Kidney epithelial cell (primary cell): Measurements from ENCODE around the gene EPHA10. TPM values are rescaled to one million over a fixed set of nuclear protein-coding genes. Genes with fewer than 3 reads are reported as not detected.

ENCODE experiments used
- DNase-seq: peaks from one replicate; pipeline ENCODE4 v3.0.0-alpha.2; 2010; ENCODE audit warnings: low read depth
- H3K27me3 ChIP-seq: 2 replicates; pipeline ENCODE4 v1.6.0; 2011; ENCODE audit warnings: low read length; ENCODE audit not compliant: control insufficient read depth, insufficient read depth
- H3K36me3 ChIP-seq: 2 replicates; pipeline ENCODE4 v1.5.1; 2011; ENCODE audit warnings: low read length; ENCODE audit not compliant: control insufficient read depth, insufficient read depth
- H3K4me3 ChIP-seq: 2 replicates; pipeline ENCODE4 v1.5.1; 2011; ENCODE audit warnings: low read depth, mild to moderate bottlenecking, control low read depth, low read length
- CTCF ChIP-seq: IDR thresholded peaks from 2 replicates; pipeline ENCODE4 v1.5.1; 2011; ENCODE audit warnings: mild to moderate bottlenecking, moderate library complexity, low read length, control low read depth, inconsistent platforms; ENCODE audit not compliant: insufficient read depth, poor library complexity, severe bottlenecking
- total RNA-seq: library from RNA; depleted of rRNA; stranded (reverse); fragments of >200 nt; gene quantifications from 2 replicates; pipeline ENCODE4 v1.2.3, GENCODE V29; 2015

Gene EPHA10
- total RNA-seq, result 0.13 and 0.55 TPM in 2 replicates

GRCh38 chr1:37764888-37765441 lies at the start of gene EPHA10:
TSS of gene EPHA10 (minus strand) at chr1:37765120. CDS start at chr1:37765066, 54 bp downstream.
- Histone ChIP-seq H3K4me3 (no peak within 1 kb of the TSS), H3K36me3 (no peaks in the 10 kb centered on the region), H3K27me3 (peaks cover 51% of the 10 kb centered on the region)
- DNase-seq, result no peak
- no peak for TF ChIP-seq CTCF

GRCh38 chr1:37814252-37814651 lies 49.3 kb upstream of the EPHA10 start:
- Histone ChIP-seq H3K4me3 (no peak overlapping the region), H3K36me3 (no peaks in the 10 kb centered on the region), H3K27me3 (no peaks in the 10 kb centered on the region)
- no peak for TF ChIP-seq CTCF
- DNase-seq, result no peak

- no peak for TF ChIP-seq CTCF
- no peaks in the 10 kb centered on the region for H3K36me3 ChIP-seq
- no peak overlapping the region for H3K4me3 ChIP-seq
- H3K27me3 ChIP-seq, result no peaks in the 10 kb centered on the region
- DNase-seq, result no peak
Observed at GRCh38 chr1:37813529-37814145, 48.7 kb upstream of the EPHA10 start.

- Histone ChIP-seq H3K4me3 (no peak overlapping the region), H3K36me3 (peaks cover 3% of the 10 kb centered on the region), H3K27me3 (no peaks in the 10 kb centered on the region)
- no peak for DNase-seq
- TF ChIP-seq CTCF, result peak; percentile 97
Observed at GRCh38 chr1:37811027-37811655, 46.2 kb upstream of the EPHA10 start.

GRCh38 chr1:37809942-37810341 lies 45.0 kb upstream of the EPHA10 start:
- TF ChIP-seq CTCF, result no peak
- Histone ChIP-seq H3K4me3 (no peak overlapping the region), H3K27me3 (no peaks in the 10 kb centered on the region), H3K36me3 (peaks cover 3% of the 10 kb centered on the region)
- DNase-seq, result no peak
